ENCODE data around the gene STK4. TPM values are rescaled to one million over a fixed set of nuclear protein-coding genes. Genes with fewer than 3 reads are reported as not detected.
A peak's percentile ranks its signal among the peaks of the same experiment; 100 is the strongest.

The STK4 gene
- total RNA-seq, 2 experiments from 2014 or later = 265 to 277 TPM

GRCh38 chr20:44952731-44953130 lies 13.6 kb upstream of the STK4 start:
- TF ChIP-seq, protein P1, sequence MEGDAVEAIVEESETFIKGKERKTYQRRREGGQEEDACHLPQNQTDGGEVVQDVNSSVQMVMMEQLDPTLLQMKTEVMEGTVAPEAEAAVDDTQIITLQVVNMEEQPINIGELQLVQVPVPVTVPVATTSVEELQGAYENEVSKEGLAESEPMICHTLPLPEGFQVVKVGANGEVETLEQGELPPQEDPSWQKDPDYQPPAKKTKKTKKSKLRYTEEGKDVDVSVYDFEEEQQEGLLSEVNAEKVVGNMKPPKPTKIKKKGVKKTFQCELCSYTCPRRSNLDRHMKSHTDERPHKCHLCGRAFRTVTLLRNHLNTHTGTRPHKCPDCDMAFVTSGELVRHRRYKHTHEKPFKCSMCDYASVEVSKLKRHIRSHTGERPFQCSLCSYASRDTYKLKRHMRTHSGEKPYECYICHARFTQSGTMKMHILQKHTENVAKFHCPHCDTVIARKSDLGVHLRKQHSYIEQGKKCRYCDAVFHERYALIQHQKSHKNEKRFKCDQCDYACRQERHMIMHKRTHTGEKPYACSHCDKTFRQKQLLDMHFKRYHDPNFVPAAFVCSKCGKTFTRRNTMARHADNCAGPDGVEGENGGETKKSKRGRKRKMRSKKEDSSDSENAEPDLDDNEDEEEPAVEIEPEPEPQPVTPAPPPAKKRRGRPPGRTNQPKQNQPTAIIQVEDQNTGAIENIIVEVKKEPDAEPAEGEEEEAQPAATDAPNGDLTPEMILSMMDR (IDR thresholded peaks at IDR 0.05) = no peak
- no peak overlapping the region for H3K27ac ChIP-seq (ENCODE audit: low read depth in 1 of 2, low read length in 2 of 2)
- H3K9me3 ChIP-seq (ENCODE audit: control insufficient read depth in 1 of 2, insufficient read depth in 1 of 2, low read length in 2 of 2) = no peaks in the 10 kb centered on the region
- no peaks in the 10 kb centered on the region for H3K27me3 Mint-ChIP-seq
- peaks cover 89% of the 10 kb centered on the region for H3K36me3 Mint-ChIP-seq (ENCODE audit: low read depth)
- no peaks in the 10 kb centered on the region for H3K9me3 Mint-ChIP-seq
- intact Hi-C loops (cut with DNase I, micrococcal nuclease) = no loop called here
- peaks cover 2% of the 10 kb centered on the region for H3K4me1 ChIP-seq (ENCODE audit: insufficient read depth, low read length)
- ATAC-seq (ENCODE audit: poor library complexity) (no peak), DNase-seq (no peak)
- H3K27ac Mint-ChIP-seq = peak overlapping the region; percentile 12
- ChIA-PET CTCF (interaction anchor here (1.0 kb wide), 1 partner anchor 65 kb away, joined by 3 read pairs; no protein-coding TSS in a partner anchor), POLR2A (interaction anchor here (0.9 kb wide), 1 partner anchor 11 kb away, joined by 3 read pairs; no protein-coding TSS in a partner anchor)
- no peaks in the 10 kb centered on the region for H3K27me3 ChIP-seq (ENCODE audit: control insufficient read depth in 1 of 2, insufficient read depth in 2 of 2, low read length in 2 of 2)
- H3K4me3 ChIP-seq (ENCODE audit: low read length) = no peak overlapping the region
- peaks cover 31% of the 10 kb centered on the region for H3K4me1 Mint-ChIP-seq (ENCODE audit: low read depth)
- H3K4me3 Mint-ChIP-seq = no peak overlapping the region
- H3K36me3 ChIP-seq (ENCODE audit: insufficient read depth, low read length) = peaks cover 87% of the 10 kb centered on the region

DNA sequence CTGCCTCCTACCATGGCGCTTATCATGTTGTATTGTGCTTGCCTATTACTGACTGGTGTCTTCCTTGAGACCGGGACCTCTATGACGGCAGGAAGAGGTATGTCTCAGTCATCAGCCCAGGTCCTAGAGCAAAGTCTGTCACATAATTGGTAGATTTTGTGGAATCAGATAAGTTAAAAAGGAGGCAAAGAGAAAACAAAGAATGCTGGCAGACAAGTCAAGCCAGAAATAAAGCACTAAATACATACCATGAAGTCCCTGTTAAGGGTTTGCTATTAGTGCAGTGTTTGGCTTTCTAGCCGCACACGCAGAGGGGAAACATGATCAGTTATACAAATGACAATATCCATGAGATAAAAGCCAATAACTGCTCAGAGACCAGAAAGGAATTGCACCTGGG lies 12.1 kb upstream of the STK4 start:
- Histone ChIP-seq H3K36me3 (ENCODE audit: insufficient read depth, low read length) (peaks cover 77% of the 10 kb centered on the region), H3K4me1 (ENCODE audit: insufficient read depth, low read length) (peaks cover 14% of the 10 kb centered on the region), H3K27me3 (ENCODE audit: control insufficient read depth in 1 of 2, insufficient read depth in 2 of 2, low read length in 2 of 2) (no peaks in the 10 kb centered on the region), H3K9me3 (ENCODE audit: control insufficient read depth in 1 of 2, insufficient read depth in 1 of 2, low read length in 2 of 2) (no peaks in the 10 kb centered on the region), H3K4me3 (ENCODE audit: low read length) (no peak overlapping the region), H3K27ac (ENCODE audit: low read depth in 1 of 2, low read length in 2 of 2) (no peak overlapping the region)
- no peak for DNase-seq
- H3K4me1 Mint-ChIP-seq (ENCODE audit: low read depth) = peaks cover 46% of the 10 kb centered on the region
- peak overlapping the region; percentile 12 for H3K27ac Mint-ChIP-seq
- TF ChIP-seq, protein P1 (IDR thresholded peaks at IDR 0.05) = no peak
- ATAC-seq (ENCODE audit: poor library complexity) = no peak
- peaks cover 74% of the 10 kb centered on the region for H3K36me3 Mint-ChIP-seq (ENCODE audit: low read depth)
- ChIA-PET POLR2A (no interaction called here), CTCF (no interaction called here)
- no peak overlapping the region for H3K4me3 Mint-ChIP-seq
- intact Hi-C loops (cut with DNase I, micrococcal nuclease) = no loop called here
- H3K9me3 Mint-ChIP-seq = no peaks in the 10 kb centered on the region
- H3K27me3 Mint-ChIP-seq = no peaks in the 10 kb centered on the region

GRCh38 chr20:44955270-44955669 lies 11.0 kb upstream of the STK4 start:
- H3K4me1 ChIP-seq (ENCODE audit: insufficient read depth, low read length) = peaks cover 24% of the 10 kb centered on the region
- CTCF ChIA-PET = no interaction called here
- intact Hi-C loops (cut with DNase I, micrococcal nuclease) = loop anchor here (5.0 kb wide), 1 partner anchor 37 kb away; no protein-coding TSS in a partner anchor
- POLR2A ChIA-PET = interaction anchor here (0.8 kb wide), 1 partner anchor 12 kb away, joined by 3 read pairs; no protein-coding TSS in a partner anchor
- Mint-ChIP-seq H3K27me3 (no peaks in the 10 kb centered on the region), H3K27ac (no peak overlapping the region), H3K4me3 (no peak overlapping the region), H3K9me3 (no peaks in the 10 kb centered on the region), H3K36me3 (ENCODE audit: low read depth) (peaks cover 69% of the 10 kb centered on the region), H3K4me1 (ENCODE audit: low read depth) (peaks cover 54% of the 10 kb centered on the region)
- no peak overlapping the region for H3K4me3 ChIP-seq (ENCODE audit: low read length)
- no peak overlapping the region for H3K27ac ChIP-seq (ENCODE audit: low read depth in 1 of 2, low read length in 2 of 2)
- ATAC-seq (ENCODE audit: poor library complexity) = no peak
- TF ChIP-seq, protein P1 (IDR thresholded peaks at IDR 0.05) = no peak
- peaks cover 68% of the 10 kb centered on the region for H3K36me3 ChIP-seq (ENCODE audit: insufficient read depth, low read length)
- no peak for DNase-seq
- no peaks in the 10 kb centered on the region for H3K27me3 ChIP-seq (ENCODE audit: control insufficient read depth in 1 of 2, insufficient read depth in 2 of 2, low read length in 2 of 2)
- no peaks in the 10 kb centered on the region for H3K9me3 ChIP-seq (ENCODE audit: control insufficient read depth in 1 of 2, insufficient read depth in 1 of 2, low read length in 2 of 2)

All from CD4-positive, alpha-beta T cell (primary cell).